HG03196 (cell line): Measurements from ENCODE around the gene FAM193B.

Experiments
- ATAC-seq: cut with Tn5 transposase; IDR thresholded peaks from one replicate; pipeline ENCODE4 v1.9.1; 2021; ENCODE audit not compliant: unreplicated experiment

Gene FAM193B

DNA sequence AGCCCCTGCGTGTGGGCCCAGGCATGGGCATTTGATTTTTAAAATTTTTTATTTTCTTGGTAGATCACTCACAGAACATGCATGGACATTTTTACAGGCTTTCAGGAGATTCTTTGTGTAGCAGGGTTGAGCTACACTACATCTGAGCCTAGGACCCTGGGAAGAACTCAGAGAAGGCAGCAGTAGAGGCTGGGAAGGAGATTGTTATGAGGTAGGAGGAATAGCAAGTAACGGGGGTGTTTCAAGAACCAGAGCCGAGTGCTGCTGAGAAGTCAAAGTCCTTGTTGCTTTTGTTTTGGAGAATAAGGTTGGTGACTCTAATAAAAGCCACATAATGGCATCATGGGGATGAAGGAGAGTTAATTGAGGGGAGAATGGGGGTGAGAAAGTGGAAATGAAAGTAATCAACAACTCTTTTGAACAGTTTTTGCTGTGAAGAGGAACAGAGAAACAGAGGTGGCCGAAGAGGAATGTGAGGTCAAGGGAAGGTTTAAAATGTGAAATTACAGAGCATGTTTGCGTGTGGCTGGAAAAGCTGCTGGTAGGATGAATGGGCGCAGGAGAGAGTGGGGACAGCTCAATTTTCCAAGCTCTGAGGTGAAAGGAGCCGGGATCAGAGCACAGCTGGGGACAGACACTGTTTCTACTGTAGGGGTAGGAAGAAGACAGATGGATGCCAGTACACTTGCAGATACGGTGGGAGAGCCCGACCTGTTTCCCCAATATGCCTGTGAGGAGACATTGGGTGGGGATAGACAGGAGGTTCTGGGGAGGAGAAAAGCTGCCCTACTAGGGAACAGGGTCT, 52.3 kb downstream of the FAM193B start:
- no peak for ATAC-seq

DNA sequence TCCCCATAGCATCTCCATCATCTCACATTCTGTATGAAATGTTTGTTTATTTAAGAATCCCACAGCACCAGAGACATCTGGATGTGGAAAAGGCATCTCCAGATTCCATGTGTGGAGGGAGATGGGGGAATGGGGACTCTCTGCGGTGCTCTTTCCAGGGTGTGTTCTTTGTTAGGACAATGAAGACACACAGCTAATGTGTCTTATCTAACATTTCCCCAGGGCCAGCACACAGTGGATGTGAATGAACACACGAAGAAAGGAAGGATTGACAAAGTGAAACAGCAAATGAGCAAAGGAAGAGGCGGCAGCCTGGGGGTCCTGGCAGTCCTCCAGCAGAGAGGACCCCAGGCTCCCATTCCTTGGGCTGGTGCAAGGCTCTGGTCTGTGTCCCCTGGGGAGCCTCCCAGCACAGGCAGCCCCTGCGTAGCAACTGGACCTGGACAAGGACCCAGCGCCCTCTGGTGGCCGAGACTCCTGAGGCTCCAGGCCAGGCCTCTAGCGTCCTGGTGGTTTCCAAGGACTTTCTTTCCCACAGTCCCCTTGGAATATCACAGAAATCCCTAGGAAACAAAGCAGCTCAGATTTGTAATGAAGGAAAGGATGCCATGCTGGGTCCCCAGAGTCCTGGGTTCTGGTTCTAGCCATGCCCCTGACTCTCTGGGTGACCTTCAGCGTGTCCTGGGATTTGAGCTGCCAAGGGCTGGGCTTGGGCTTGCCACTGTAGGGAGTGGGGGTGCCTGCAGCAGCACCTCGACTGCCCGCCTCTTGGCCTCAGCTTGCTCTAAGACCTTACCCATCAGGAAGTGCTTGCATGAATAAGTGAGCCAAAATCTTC, 53.5 kb downstream of the FAM193B start:
- ATAC-seq: no peak

DNA sequence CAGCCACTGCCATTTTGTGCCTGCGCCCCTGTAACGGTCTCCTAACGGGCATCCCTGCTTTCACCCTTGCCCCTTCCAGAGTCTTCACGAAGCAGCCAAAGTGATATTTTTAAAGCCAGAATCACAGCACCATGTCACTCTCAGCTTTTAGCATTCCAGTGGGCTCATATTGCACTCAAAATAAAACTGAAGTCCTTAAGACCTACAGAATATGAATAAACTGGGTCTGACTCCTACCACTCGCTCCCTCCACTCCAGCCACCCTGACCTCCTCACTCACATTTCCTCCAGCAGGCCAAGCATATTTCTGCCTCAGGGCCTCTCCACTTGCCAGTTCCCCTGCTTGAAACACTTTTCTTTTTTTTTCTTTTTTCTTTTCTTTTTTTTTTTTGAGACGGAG, 54.5 kb downstream of the FAM193B start:
- ATAC-seq: no peak

DNA sequence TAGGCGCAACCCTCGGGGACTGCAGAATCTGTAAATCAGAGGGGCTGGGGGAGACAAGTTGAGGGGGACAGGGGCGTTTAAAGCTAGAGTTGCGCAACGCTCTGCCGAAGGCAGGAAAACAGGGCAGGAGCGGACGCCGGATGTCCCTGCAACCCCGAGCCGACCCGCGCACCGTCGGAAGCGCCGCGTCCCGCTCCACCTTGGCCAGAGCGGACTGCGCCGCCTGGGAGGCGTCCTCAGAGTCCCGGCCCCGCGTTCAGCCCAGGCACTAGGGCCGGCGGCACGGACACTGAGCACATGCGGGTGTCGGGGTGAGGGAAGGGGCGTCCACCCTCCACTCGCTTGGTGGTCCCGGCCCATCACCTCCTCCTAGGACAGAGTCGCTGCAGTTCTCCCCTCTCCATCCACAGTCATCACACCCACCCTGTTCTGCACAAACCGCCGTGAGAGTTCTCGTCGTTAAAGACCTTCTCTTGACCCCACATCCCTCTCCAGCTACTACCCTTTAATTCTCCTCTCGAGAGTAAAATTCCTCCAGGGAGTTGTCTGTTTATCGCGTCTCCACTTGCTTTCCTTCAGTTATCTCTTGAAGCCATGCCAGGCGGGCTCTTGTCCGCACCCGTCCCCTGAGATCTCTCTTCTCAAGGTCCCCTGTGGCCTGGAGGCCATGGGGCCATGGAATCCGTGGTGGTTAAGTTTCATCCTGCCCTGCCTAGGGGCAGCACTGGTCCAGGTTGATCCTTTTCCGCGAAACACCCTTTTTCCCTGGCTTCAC, 56.2 kb downstream of the FAM193B start:
- ATAC-seq: no peak

DNA sequence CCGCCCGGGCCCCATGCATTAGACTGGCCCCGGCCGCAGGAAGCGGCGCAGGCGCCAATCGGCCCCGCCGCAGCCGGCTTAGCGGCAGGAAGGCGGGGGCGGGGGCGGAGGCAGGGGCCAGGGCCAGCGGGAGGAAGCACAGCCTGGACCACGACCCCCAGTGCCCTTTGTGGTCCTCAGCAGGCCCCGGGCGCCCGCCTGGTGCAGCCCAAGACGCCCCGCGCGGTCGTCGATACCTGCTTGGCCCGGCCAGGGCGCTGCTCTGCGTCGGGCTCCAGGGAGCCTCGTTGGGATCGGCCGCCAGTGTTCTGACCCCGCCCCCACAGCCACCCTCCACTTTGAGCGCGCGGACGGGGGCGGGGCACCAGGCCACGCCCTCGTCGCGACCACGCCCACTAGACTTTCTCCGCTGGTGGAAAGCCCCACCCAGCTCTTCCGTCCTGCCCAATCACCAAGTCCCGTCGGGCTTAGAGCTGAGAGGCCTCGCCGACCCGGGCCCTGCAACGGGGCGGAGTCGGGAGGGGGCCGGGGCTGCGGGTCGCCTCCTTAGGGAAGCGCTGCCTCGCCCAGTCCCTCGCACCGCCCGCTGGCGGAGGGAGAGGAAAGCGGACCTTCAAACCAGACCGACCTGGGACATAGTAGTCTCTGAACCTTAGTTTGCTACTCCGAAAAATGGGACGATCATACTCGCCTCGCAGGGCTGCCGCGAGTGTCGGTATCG, 56.9 kb downstream of the FAM193B start, which contains the start of gene PDLIM7:
Gene PDLIM7 (minus strand): TSS at position 313 of the 721 bp plus-strand sequence. CDS start 1,092 bp downstream, outside the sequence.
- ATAC-seq: peak; percentile 75

DNA sequence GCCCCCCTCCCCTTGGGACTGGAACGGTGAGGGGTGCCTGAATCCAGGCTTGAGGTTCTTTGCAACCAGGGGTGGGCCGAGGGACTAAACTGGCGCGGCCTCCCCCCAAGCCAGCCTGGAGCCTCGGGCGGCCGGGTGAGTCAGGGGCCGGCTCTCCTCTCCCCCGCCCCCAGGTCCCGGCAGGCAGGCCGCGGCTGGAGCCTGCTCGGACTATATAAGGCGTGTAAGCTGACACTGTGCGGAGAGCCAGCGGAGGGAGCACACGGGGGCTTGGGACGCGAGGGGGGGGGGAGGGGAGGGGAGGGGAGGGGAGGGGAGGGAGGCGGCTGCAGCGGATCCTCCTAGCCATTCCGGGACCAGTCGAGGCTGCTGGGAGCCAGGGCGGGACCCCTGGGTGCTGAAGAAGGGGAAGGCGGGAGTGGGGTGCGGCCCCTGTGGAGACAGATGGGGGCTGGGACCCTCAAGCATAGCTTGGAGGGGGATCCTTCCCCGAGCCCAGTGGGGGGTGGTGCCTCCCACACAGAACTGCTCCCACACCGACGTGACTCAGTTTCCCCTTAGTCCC, 57.6 kb downstream of the FAM193B start:
- ATAC-seq: no peak

DNA sequence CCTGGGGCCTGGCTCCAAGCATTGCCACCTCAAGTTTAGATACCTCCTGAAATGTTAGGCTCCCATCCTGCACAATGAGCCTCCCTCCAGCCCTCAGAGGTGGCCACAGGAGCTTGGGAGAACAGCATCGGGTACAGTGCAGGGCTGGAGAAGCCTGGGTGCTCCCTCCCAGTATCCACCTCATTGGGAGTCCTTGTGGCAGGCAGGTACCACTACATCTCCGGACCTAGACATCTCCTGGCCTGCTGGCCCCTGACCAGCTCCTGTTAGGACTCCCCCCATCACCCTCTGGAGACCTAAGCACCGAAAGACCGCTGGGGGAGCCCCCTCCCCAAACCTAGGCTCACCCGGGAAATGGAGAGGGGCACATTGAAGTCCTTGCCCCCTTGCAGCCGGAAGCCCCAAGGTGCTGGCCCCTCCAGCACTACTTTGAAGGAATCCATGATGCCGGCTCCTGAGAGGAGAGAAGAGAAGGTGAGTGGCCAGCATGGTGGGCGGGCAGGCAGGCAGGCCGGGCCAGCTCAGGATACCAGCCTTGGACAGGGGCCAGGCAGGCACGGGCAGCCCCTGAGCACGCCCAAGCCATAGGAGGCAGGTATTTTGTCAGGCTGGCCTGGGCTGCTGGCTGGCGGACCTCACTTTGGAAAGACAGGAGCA, 58.2 kb downstream of the FAM193B start:
- no peak for ATAC-seq

DNA sequence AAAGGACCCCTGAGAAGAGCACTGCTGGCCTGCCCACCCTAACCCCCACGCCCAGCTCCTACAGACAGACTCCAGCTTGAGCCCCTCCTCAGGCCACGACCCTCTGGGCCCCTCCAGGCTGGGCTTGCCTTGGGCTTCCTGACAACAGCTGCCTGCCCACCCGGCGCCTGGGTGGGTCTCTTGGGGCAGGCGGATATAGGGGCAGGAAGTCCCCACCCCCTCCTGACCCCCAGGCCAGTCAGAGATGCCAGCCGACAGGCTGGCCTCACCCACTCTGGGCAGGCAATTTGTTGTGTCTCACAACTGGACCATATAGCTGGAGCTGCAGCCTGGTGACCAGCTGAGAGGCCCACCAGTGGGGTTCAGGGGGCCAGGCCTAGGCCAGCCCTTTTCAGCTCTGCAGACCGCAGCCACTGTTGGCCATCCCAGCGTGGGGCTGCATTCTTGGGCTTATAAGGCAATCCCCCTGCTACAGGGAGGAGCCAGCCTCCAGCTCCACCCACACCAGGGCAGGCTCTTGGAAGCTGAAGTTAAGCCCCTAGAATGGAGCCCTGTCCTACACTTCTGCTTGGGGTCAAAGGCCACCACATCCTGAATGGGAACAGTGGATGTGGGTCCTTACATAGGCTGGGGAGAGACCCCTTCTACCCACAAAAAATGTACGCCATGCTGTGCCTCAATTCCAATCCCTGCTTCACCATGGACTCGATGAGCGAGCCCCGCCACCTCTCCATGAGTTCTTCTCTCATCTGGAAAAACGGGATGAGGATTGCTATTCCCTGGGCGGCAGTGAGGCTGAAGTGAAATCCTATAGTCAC, 58.9 kb downstream of the FAM193B start:
- ATAC-seq: no peak

DNA sequence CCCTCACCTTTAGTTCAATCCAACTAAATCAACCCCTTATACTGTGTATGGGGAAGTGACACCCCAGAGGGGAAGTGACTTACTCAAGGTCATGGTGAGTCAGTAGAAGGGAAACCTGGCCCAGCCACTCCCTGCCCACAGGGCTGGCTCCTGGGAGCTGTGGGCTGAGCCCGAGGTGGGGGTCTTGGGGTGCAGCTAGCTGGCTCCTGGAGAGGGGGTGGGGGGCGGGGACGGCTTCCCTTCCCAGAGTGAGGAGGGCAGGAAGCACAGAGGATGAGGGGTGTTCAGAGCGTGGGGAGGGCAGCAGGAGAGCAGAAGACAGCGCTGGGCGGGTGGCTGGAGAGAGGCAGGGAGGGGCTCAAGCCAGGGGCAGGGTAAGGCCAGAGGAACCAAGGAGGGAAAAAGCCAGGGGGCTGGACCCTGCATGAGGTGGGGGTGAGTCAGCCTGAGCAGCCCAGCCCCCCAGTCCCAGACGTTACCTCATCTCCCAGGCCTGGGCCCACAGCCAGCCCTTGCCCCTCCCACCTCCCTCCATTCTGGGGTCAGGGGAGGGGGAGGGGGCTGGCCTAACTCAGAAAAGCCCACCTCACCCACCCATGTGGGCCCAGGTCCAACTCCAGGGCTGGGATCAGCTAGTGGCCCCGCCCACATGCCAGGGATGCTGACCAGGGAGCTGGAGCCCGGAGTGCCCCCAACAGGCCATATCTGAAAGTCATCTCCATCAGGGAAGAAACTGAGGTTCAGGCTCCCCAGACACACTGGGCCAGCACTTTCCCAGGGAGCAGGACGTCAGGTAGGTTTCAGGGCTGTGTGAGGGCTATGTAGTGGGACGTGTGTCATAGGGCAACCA, 59.8 kb downstream of the FAM193B start:
- ATAC-seq: no peak

DNA sequence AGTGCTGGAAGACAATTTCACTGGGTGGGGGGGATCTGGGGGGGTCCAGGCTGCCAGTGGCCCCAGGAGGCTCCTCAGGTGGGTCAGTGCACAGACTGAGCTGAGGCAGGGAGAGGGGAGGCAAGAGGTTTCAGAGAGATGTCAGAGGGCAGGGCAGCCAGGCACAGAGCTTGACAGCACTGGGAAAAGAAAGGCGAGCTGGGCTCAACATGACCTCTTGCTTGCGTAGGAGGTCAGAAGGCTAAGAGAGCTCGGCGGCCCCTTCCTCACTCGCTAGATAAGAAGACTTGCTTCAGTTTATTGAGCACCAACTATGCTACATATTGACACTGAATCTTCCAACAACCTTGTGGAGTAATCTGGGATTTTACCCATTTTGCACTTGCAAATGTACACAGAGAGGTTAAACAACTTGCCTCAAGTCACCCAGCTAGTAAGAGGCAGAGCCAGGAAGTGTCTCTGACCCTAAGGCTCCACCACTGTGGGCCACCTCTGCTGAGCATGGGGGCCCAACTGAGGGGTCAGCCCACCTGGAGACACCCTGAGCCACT, 60.5 kb downstream of the FAM193B start:
- no peak for ATAC-seq

DNA sequence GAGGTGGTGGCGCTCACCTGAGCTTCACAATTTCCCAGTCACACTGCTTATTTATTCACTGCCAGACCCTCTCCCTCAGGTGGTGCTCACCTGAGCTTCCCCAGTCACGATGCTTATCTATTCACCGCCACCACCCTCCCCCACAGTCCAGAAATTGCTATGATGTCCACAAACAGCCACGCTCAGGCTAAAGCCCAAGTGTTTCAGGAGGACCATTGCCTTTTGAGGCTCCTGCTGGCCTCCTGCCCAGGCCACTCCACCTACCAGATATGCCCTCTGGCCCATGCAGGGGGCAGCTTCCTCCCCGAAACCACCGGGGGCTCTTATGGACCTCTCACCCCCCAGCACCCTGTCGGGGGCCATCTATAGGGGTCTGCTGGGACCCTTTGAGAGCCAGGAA, 61.5 kb downstream of the FAM193B start:
- ATAC-seq: no peak

DNA sequence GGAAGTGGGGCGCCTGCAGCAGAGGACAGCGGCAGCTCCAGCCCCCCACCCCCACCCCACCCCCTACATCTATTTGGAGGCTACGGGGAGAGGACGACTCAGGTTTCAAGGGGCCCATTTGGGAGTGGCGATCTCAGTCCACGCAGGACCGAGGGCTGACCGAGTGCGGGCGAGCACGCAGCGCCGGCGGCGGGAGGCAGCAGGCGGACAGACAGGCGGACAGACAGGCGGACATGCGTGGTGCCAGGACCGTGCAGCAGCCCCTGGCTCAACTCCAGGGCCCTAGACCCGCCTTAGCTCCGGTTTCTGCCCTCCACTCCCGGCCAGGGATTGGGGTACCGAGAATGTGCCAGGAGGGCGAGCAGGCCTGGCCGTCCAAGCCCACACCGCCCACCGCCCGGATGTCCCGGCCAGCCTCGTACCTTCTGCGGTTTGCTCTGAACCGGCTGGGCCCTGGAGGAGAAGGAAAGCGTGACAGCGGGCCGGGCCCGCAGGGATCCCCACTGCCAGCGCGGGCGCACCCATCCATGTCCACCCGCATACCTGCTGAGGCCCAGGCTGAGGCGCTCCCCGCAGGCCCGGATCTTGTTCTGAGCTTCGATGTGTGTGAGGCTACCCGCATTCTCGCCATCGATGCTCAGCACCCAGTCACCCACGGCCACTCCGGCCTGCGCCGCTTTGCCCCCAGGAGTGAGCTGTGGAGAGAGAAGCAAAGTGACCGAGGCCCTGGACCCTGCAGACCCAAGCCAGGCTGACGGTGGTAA, 62.2 kb downstream of the FAM193B start:
- no peak for ATAC-seq

DNA sequence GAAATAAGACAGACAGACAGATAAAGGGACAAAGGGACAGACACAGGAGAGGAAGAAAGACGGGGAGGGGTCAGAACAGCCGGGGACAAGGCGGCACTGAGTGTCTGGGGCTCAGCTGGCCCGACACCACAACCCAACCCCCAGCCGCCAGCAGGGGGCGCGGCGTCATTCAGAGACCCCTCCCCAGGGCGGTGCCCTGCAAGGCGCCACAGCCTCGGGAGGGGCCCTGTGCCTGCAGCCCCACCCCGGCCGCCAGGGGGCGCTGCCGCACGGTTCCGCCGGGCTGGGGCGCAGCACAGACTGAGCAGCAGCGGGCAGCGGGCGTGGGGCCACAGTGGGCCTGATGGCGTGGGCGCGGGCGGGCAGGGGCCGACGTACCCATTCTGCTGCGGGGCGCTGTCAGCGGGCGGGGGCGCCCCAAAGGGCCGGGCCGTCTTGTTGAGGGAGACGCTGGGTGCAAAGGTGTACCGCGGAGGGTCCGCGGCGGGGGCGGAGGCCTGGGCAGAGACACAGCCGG, 62.9 kb downstream of the FAM193B start:
- no peak for ATAC-seq

DNA sequence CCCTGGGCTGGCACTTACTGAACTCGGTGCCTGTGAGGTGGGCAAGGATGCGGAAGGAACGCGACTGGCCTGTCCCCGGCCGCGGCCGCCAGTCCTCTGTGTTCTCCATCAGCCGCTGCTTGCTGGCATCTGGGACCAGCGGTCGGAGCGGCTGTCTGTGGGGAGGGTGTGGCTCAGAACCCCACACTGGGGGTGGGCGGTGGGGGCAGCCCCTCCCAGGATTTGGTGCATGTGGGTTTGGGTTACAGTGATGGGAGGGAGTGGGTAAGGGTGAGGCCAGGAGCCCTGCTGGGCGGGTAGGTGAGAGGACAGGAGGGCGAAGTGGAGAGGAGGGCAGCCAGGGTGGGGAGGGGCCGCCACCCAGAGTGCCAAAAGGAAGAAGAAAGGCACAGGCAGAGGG, 63.4 kb downstream of the FAM193B start:
- no peak for ATAC-seq

DNA sequence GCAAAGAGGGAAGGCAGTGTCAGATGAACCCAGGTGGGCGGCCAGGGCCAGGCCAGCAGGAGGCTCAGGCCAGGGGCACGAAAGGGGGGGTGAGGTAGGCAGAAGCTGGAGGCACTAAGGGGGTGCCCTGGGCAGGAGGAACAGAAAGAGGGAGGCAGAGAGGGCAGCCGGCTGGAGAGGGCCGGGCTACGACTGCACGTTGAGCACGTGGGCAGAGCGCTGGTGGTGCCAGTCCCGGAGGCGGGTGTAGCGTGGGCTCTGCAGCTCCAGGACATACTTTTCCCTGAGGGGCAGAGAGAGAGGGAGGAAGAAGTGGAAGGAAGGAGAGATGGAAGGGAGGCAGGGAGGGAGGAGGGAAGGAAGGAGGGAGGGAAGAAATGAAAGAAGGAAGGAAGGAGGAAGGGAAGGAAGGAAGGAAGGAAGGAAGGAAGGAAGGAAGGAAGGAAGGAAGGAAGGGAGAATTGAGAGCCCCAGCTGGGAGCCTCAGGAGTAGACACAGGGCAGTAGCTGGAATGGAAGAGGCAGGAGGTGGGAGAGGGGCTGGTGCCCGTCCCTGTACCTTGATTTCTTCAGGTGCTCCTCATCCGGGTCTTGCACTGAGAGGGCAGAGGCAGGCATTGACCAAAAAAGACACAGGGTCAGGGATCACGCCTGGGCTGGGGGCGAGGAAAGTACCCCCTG, 63.9 kb downstream of the FAM193B start:
- no peak for ATAC-seq

DNA sequence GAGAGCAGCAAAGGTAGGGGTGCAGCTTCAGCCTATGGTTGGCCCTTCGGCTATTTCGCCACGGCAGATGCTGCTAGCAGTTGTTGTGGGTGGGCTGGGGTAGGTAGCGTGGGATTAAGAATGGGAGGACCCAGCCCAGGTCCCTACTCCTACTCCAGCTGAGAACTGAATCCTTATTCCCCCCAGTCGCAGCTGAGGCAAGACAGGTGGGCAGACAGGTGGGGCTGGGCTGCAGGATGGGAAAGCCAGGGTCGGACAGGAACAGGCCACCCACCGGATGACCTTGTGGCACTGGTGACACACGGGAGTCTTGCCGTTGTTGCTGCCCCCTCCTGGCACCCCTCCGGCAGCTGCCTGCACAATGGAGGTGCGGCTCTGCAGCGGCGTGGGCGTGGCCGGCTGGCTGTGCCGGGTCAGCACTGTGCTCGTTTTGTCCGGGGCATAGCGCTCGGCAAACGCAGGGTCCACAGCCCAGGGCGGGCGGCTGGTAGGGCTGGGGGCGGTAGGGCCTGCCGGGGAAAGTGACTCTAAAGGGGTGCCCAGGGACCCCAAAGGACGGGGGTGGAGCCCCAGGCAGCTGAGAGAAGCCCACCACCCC, 65.1 kb downstream of the FAM193B start:
- no peak for ATAC-seq
